Loucy (cell line): ENCODE data around the gene GSG1L.

Experiments used
- CTCF ChIP-seq: fragments of 200-600 bp; sonication (generic); conservative IDR thresholded peaks from 2 replicates; pipeline ENCODE4 v1.5.1; 2014; ENCODE audit warnings: mild to moderate bottlenecking, antibody characterized with exemption, low read length
- EZH2phosphoT487 ChIP-seq: fragments of 200-600 bp; IDR thresholded peaks from 2 replicates; pipeline ENCODE4 v1.6.1; 2018; ENCODE audit warnings: antibody characterized with exemption, mild to moderate bottlenecking, moderate library complexity, borderline replicate concordance

GRCh38 chr16:28112908-28113307 is 49.4 kb upstream of the GSG1L start:
- TF ChIP-seq CTCF (no peak), EZH2phosphoT487 (no peak)
